IMR-90 (cell line): ENCODE data around the gene CDC42EP3. TPM values are rescaled to one million over a fixed set of nuclear protein-coding genes. Genes with fewer than 3 reads are reported as not detected.
A peak's percentile ranks its signal among the peaks of the same experiment; 100 is the strongest.

Experiments
- ATAC-seq: fragments of 200-7000 bp; cut with Tn5 transposase; 2 replicates; pipeline ENCODE4 v1.9.1; 2020; ENCODE audit warnings: low read depth, mild to moderate bottlenecking, moderate library complexity
- BruUV-seq: library from RNA; stranded (reverse); fragments of 400-500 nt; replicated peaks from 2 replicates; lab custom pipeline; 2021; lab: Mats Ljungman, UMichigan
- CTCF ChIA-PET: fragments of 300-600 bp; formaldehyde crosslinking; extraction: SDS; loops from one replicate; lab custom pipeline; 2021; ENCODE audit warnings: antibody characterized with exemption; lab: Yijun Ruan, JAX
- POLR2A ChIA-PET: fragments of 300-600 bp; sonication (Branson Sonifier 250); formaldehyde crosslinking; loops from one replicate; lab custom pipeline; 2022; ENCODE audit warnings: antibody characterized with exemption; ENCODE audit not compliant: unreplicated experiment; lab: Charles Lee
- DNase-seq: peaks from one replicate; pipeline ENCODE4 v3.0.0; 2013
- H2AFZ ChIP-seq: replicated peaks from 2 replicates; pipeline ENCODE3; 2013; ENCODE audit warnings: low read length, mild to moderate bottlenecking; ENCODE audit not compliant: poor library complexity
- H2AK5ac ChIP-seq: 2 replicates; pipeline ENCODE4 v1.6.1; 2013; ENCODE audit warnings: low read depth, low read length, inconsistent platforms
- H2AK9ac ChIP-seq: replicated peaks from 2 replicates; pipeline ENCODE3; 2013; ENCODE audit warnings: mild to moderate bottlenecking, low read depth, low read length, moderate library complexity; ENCODE audit not compliant: poor library complexity
- H2BK120ac ChIP-seq: 2 replicates; pipeline ENCODE4 v1.6.1; 2013; ENCODE audit warnings: low read depth, low read length, inconsistent platforms
- H2BK15ac ChIP-seq: 3 replicates; pipeline ENCODE4 v1.6.1; 2013; ENCODE audit warnings: low read depth, low read length, inconsistent platforms
- H2BK20ac ChIP-seq: 2 replicates; pipeline ENCODE4 v1.6.1; 2013; ENCODE audit warnings: low read depth, mild to moderate bottlenecking, inconsistent platforms, low read length, moderate library complexity
- H2BK5ac ChIP-seq: 2 replicates; pipeline ENCODE4 v1.6.1; 2013; ENCODE audit warnings: mild to moderate bottlenecking, low read depth, low read length, inconsistent platforms; ENCODE audit not compliant: poor library complexity, severe bottlenecking
- H3K14ac ChIP-seq: replicated peaks from 2 replicates; pipeline ENCODE4 v1.6.1; 2013; ENCODE audit warnings: low read depth, low read length, inconsistent platforms
- H3K18ac ChIP-seq: 2 replicates; pipeline ENCODE4 v1.6.1; 2013; ENCODE audit warnings: low read depth, low read length, control low read depth
- H3K23ac ChIP-seq: 2 replicates; pipeline ENCODE4 v1.6.1; 2013; ENCODE audit warnings: low read depth, low read length, inconsistent platforms
- H3K27ac ChIP-seq: 2 replicates; pipeline ENCODE4 v1.5.1; 2013; ENCODE audit warnings: mild to moderate bottlenecking, control low read depth, low read length; ENCODE audit not compliant: insufficient read depth
- H3K27me3 ChIP-seq: 2 replicates; pipeline ENCODE4 v1.6.1; 2013; ENCODE audit warnings: low read length; ENCODE audit not compliant: control insufficient read depth, insufficient read depth
- H3K36me3 ChIP-seq: 2 replicates; pipeline ENCODE4 v1.6.1; 2013; ENCODE audit warnings: low read length, mixed read lengths; ENCODE audit not compliant: control insufficient read depth, insufficient read depth
- H3K4ac ChIP-seq: 2 replicates; pipeline ENCODE4 v1.6.1; 2013; ENCODE audit warnings: low read depth, low read length, inconsistent platforms
- H3K4me1 ChIP-seq: 2 replicates; pipeline ENCODE4 v1.6.1; 2013; ENCODE audit warnings: low read length, mixed read lengths; ENCODE audit not compliant: control insufficient read depth, insufficient read depth
- H3K4me2 ChIP-seq: 2 replicates; pipeline ENCODE4 v1.6.1; 2013; ENCODE audit warnings: low read depth, mild to moderate bottlenecking, control low read depth, low read length, moderate library complexity
- H3K4me3 ChIP-seq: 2 replicates; pipeline ENCODE4 v1.5.1; 2013; ENCODE audit warnings: low read depth, mild to moderate bottlenecking, control low read depth, low read length, moderate library complexity; ENCODE audit not compliant: insufficient read depth
- H3K56ac ChIP-seq: 2 replicates; pipeline ENCODE4 v1.6.1; 2013; ENCODE audit warnings: low read length, inconsistent platforms; ENCODE audit not compliant: insufficient read depth; ENCODE audit errors: extremely low read depth
- H3K79me1 ChIP-seq, 2 experiments: 2 replicates each; pipeline ENCODE4 v1.6.1; 2013; ENCODE audit warnings: low read length in 2 of 2, inconsistent platforms in 1 of 2, low read depth in 1 of 2
- H3K9ac ChIP-seq: 2 replicates; pipeline ENCODE4 v1.6.1; 2013; ENCODE audit warnings: low read depth, low read length, control low read depth
- H3K9me1 ChIP-seq: 2 replicates; pipeline ENCODE4 v1.6.1; 2013; ENCODE audit warnings: low read length, inconsistent platforms; ENCODE audit not compliant: insufficient read depth
- H3K9me3 ChIP-seq: 2 replicates; pipeline ENCODE4 v1.6.1; 2013; ENCODE audit warnings: low read length; ENCODE audit not compliant: control insufficient read depth, insufficient read depth
- H4K20me1 ChIP-seq: 2 replicates; pipeline ENCODE4 v1.6.1; 2013; ENCODE audit warnings: low read length, inconsistent platforms; ENCODE audit not compliant: insufficient read depth
- H4K5ac ChIP-seq: 2 replicates; pipeline ENCODE4 v1.6.1; 2013; ENCODE audit warnings: mild to moderate bottlenecking, low read depth, low read length, control low read depth
- H4K8ac ChIP-seq, 2 experiments: 2 replicates each; pipeline ENCODE4 v1.6.1; 2013; ENCODE audit warnings: low read depth in 2 of 2, low read length in 2 of 2, control low read depth in 1 of 2, inconsistent platforms in 1 of 2
- H4K91ac ChIP-seq: 2 replicates; pipeline ENCODE4 v1.6.1; 2013; ENCODE audit warnings: low read depth, low read length, inconsistent platforms; ENCODE audit not compliant: insufficient read depth
- BHLHE40 ChIP-seq: fragments of 150-350 bp; IDR thresholded peaks from 2 replicates; pipeline ENCODE4 v1.6.1; 2016; ENCODE audit warnings: mild to moderate bottlenecking, low read depth, low read length
- FOS ChIP-seq: fragments of 150-350 bp; IDR thresholded peaks from 2 replicates; pipeline ENCODE4 v1.6.1; 2016; ENCODE audit warnings: low read depth, low read length
- MAFK ChIP-seq: IDR thresholded peaks from 2 replicates; pipeline ENCODE4 v1.6.1; 2012; ENCODE audit warnings: low read depth, low read length, improper control_type of control experiment
- MAZ ChIP-seq: IDR thresholded peaks from 2 replicates; pipeline ENCODE4 v1.6.1; 2012; ENCODE audit warnings: low read depth, mild to moderate bottlenecking, low read length, improper control_type of control experiment, moderate library complexity, borderline replicate concordance
- MXI1 ChIP-seq: IDR thresholded peaks from 2 replicates; pipeline ENCODE4 v1.6.1; 2012; ENCODE audit warnings: low read depth, mild to moderate bottlenecking, low read length, moderate library complexity, borderline replicate concordance
- NFE2L2 ChIP-seq: fragments of 150-350 bp; IDR thresholded peaks from 2 replicates; pipeline ENCODE4 v1.6.1; 2016; ENCODE audit warnings: low read depth, mild to moderate bottlenecking, low read length
- RAD21 ChIP-seq: IDR thresholded peaks from 2 replicates; pipeline ENCODE4 v1.6.1; 2012; ENCODE audit warnings: low read length, improper control_type of control experiment
- SMC3 ChIP-seq: fragments of 150-350 bp; IDR thresholded peaks from 2 replicates; pipeline ENCODE4 v1.6.1; 2016; ENCODE audit warnings: low read depth, mild to moderate bottlenecking, antibody characterized with exemption, low read length, moderate library complexity
- WGBS, 2 experiments: methylation state at CpG; one replicate each; pipeline versions ENCODE4 v1.1.5 to v1.1.7; 2013; ENCODE audit warnings: missing lambda C conversion rate in 2 of 2; ENCODE audit not compliant: insufficient read length in 1 of 2; ENCODE audit errors: extremely low coverage in 2 of 2; 5-methylcytosine and 5-hydroxymethylcytosine counted together
- dilution Hi-C: fragments of 300-500 bp; cut with HindIII; formaldehyde crosslinking; loops from one replicate; pipeline ENCODE4 v1.14.3; 2018; ENCODE audit warnings: low sequenced_read_pairs; ENCODE audit not compliant: unreplicated experiment
- in situ Hi-C: fragments of 300-500 bp; cut with MboI; formaldehyde crosslinking; loops from 3 replicates; pipeline ENCODE4 v1.14.3; 2019; ENCODE audit warnings: low sequenced_read_pairs, inconsistent platforms, mixed read lengths
- intact Hi-C: fragments of 100-400 bp; cut with micrococcal nuclease; formaldehyde crosslinking; loops from 2 replicates; pipeline ENCODE4 v1.10.0; 2022
- polyA plus RNA-seq, 3 experiments: library from polyadenylated mRNA; depleted of rRNA; stranded (reverse); fragments of >200 nt; gene quantifications; 2 replicates each; pipeline ENCODE4 v1.2.3, GENCODE V29; 2012; ENCODE audit warnings: low replicate concordance in 1 of 3
- total RNA-seq: library from RNA; depleted of rRNA; stranded (reverse); fragments of >200 nt; gene quantifications from 2 replicates; pipeline ENCODE4 v1.2.3, GENCODE V29; 2012
- TF ChIP-seq, protein P1 (sequence below): conservative IDR thresholded peaks from 2 replicates; pipeline ENCODE4 v1.5.1; 2012; ENCODE audit warnings: mild to moderate bottlenecking, low read depth, low read length, improper control_type of control experiment
- TF ChIP-seq, protein P2 (sequence below): fragments of 150-350 bp; IDR thresholded peaks from 2 replicates; pipeline ENCODE4 v1.6.1; 2016; ENCODE audit warnings: low read depth, mild to moderate bottlenecking, low read length, moderate library complexity, borderline replicate concordance
- TF ChIP-seq, protein P3 (sequence below): fragments of 150-350 bp; IDR thresholded peaks from 2 replicates; pipeline ENCODE4 v1.6.1; 2017; ENCODE audit warnings: mild to moderate bottlenecking, antibody characterized with exemption, low read length, low read depth

CDC42EP3 gene
- total and polyA plus RNA-seq, 2 of the 4 experiments (the other 2 are of a cell fraction) = 167 to 193 TPM

DNA sequence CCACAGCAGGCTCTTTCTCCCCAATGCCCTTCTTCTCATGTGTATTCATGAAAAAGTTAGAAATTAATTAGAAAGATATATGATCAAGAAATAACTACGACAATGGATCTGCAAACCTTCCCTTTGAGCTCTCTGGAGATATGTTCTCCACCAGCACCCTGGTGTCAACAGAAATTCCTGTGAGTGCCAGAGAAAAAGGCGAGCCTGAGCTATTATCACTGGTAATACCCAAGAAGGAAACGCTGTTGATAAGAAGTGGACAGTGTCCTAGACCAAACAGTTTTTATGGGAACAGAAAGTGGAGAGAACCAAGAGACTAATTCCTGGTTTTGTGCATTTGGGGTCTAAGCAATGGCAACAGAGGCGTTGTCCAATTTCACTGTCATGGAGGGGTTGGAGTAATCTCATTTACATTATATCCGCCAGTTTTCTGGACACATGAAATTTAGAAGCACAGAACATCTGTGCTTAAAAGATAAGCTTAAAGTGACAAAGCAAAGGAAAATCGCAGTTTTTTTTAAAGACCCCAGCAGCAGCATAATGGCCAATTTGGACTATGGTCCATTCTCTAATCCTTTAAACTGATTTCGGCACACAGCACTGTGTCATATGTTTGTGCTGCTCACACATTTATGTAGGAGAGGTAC lies 47.2 kb upstream of the CDC42EP3 start:
- no peaks in the 10 kb centered on the region for H3K27me3 ChIP-seq
- no peak overlapping the region for H2AK9ac ChIP-seq
- 0 out of 2 replicates have a peak overlapping the region, but pooled peaks have one; percentile 20 for H3K4ac ChIP-seq
- no peaks in the 10 kb centered on the region for H3K79me1 ChIP-seq
- BruUV-seq = no TSS peak
- no peaks in the 10 kb centered on the region for H3K36me3 ChIP-seq
- no peak overlapping the region for H3K27ac ChIP-seq
- TF ChIP-seq SMC3 (no peak), BHLHE40 (no peak), RAD21 (no peak), MAZ (no peak), MXI1 (no peak), NFE2L2 (no peak), MAFK (no peak), FOS (no peak)
- TF ChIP-seq, protein P1, sequence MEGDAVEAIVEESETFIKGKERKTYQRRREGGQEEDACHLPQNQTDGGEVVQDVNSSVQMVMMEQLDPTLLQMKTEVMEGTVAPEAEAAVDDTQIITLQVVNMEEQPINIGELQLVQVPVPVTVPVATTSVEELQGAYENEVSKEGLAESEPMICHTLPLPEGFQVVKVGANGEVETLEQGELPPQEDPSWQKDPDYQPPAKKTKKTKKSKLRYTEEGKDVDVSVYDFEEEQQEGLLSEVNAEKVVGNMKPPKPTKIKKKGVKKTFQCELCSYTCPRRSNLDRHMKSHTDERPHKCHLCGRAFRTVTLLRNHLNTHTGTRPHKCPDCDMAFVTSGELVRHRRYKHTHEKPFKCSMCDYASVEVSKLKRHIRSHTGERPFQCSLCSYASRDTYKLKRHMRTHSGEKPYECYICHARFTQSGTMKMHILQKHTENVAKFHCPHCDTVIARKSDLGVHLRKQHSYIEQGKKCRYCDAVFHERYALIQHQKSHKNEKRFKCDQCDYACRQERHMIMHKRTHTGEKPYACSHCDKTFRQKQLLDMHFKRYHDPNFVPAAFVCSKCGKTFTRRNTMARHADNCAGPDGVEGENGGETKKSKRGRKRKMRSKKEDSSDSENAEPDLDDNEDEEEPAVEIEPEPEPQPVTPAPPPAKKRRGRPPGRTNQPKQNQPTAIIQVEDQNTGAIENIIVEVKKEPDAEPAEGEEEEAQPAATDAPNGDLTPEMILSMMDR = no peak
- TF ChIP-seq, protein P2, sequence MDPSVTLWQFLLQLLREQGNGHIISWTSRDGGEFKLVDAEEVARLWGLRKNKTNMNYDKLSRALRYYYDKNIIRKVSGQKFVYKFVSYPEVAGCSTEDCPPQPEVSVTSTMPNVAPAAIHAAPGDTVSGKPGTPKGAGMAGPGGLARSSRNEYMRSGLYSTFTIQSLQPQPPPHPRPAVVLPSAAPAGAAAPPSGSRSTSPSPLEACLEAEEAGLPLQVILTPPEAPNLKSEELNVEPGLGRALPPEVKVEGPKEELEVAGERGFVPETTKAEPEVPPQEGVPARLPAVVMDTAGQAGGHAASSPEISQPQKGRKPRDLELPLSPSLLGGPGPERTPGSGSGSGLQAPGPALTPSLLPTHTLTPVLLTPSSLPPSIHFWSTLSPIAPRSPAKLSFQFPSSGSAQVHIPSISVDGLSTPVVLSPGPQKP = no peak
- TF ChIP-seq, protein P3, sequence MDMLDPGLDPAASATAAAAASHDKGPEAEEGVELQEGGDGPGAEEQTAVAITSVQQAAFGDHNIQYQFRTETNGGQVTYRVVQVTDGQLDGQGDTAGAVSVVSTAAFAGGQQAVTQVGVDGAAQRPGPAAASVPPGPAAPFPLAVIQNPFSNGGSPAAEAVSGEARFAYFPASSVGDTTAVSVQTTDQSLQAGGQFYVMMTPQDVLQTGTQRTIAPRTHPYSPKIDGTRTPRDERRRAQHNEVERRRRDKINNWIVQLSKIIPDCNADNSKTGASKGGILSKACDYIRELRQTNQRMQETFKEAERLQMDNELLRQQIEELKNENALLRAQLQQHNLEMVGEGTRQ = no peak
- H4K91ac ChIP-seq = peak overlapping the region; percentile 51; the same call in 1 of the 2 replicates
- peak overlapping the region; percentile 25; the same call in 1 of the 2 replicates for H3K18ac ChIP-seq
- H3K4me3 ChIP-seq = no peak overlapping the region
- H3K14ac ChIP-seq = 0 out of 2 replicates have a peak overlapping the region, but pooled peaks have one; percentile 1
- H4K20me1 ChIP-seq = no peaks in the 10 kb centered on the region
- DNase-seq (no peak), ATAC-seq (no peak)
- no peak overlapping the region for H2BK5ac ChIP-seq
- H3K9ac ChIP-seq = no peak overlapping the region
- H2AFZ ChIP-seq = no peak overlapping the region
- intact Hi-C loops (no loop called here), in situ Hi-C loops (no loop called here), dilution Hi-C loops (no loop called here)
- H3K4me2 ChIP-seq = no peak overlapping the region
- no peak overlapping the region for H4K5ac ChIP-seq
- H3K9me1 ChIP-seq = no peaks in the 10 kb centered on the region; the same call in 1 of the 2 replicates
- no peak overlapping the region for H3K23ac ChIP-seq
- CTCF ChIA-PET = no interaction called here
- 67% methylated on average over 3 of the region's 7 CpGs; no CpG with 5 or more reads in 1 of the 2 experiments for WGBS, 2 experiments
- peaks cover 11% of the 10 kb centered on the region for H3K4me1 ChIP-seq
- H3K56ac ChIP-seq = no peak overlapping the region
- H2BK120ac ChIP-seq = peak overlapping the region; percentile 27; the same call in 1 of the 2 replicates
- no peak overlapping the region for H2BK20ac ChIP-seq
- peak overlapping the region; percentile 69; the same call in 1 of the 3 replicates for H2BK15ac ChIP-seq
- H2AK5ac ChIP-seq = peak overlapping the region; percentile 20; the same call in 1 of the 2 replicates
- no peaks in the 10 kb centered on the region; the same call in 1 of the 2 replicates for H3K9me3 ChIP-seq
- POLR2A ChIA-PET = no interaction called here
- H4K8ac ChIP-seq = no peak overlapping the region
